HPDE6-E6E7 (cell line): Measurements from ENCODE around the gene LENEP.
A peak's percentile ranks its signal among the peaks of the same experiment; 100 is the strongest.
"Not testable (repeated sequence)": the region's sequence is repeated elsewhere in the genome, so short reads cannot be mapped to it uniquely, and the experiment has no call there.

Experiments used
- DNase-seq: peaks from one replicate; pipeline ENCODE4 v3.0.0; 2011; ENCODE audit warnings: missing footprints; ENCODE audit errors: extremely low spot score

LENEP gene

DNA sequence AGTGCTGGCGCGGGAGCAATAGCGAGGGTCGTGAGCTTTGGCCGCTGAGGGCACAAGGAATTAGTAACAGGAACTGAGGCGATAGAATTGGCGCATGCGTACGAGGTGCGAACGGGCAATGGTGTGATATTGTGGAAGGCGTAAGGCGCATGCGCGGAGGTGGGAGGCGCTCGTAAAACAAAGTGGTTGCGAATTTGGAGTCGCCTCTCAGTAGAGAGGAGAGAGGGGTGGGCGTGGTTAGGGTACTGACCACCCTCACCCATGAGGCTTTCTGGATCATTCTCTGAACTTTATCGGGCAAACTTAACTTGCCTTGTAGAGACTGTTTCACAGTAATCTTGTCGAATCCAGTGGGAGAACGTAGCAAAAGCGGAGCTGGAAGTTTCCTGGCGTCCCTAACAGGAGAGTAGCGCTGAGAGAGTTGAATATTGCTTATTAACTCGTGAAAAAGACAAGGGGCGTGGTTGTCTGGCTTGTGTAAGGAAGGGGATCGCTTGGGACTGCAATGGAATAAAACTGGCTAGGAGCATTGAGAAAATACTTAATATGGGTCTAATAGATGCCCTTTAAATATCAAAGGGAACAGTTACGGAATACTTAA lies 18.5 kb upstream of the LENEP start:
- peak; percentile 82 for DNase-seq

GRCh38 chr1:154975409-154976059 lies 17.9 kb upstream of the LENEP start:
- no peak for DNase-seq

DNA sequence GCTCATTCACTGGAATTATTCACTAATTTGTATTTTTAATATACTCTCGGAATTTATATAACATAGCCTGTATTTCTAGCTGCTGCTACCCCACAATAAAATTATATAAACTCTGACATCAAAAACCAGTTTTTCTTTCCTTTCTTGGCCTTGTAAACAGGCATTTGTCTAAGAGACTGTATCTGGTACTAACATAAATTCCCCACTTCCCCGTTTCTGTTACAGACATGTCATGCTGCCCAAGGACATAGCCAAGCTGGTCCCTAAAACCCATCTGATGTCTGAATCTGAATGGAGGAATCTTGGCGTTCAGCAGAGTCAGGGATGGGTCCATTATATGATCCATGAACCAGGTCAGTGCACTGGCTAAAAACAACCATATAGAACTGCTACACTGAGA lies 15.6 kb upstream of the LENEP start:
- not testable (repeated sequence) for DNase-seq

- DNase-seq: no peak
Observed at GRCh38 chr1:154978360-154978759, 15.0 kb upstream of the LENEP start.

- DNase-seq: no peak
Observed at GRCh38 chr1:154982341-154982740, 11.0 kb upstream of the LENEP start.

GRCh38 chr1:154982897-154983648 lies 10.3 kb upstream of the LENEP start, which contains the start of gene FLAD1:
TSS of gene FLAD1 (plus strand) at chr1:154983344. CDS start at chr1:154983695, 351 bp downstream.
- peak; percentile 100 for DNase-seq

DNA sequence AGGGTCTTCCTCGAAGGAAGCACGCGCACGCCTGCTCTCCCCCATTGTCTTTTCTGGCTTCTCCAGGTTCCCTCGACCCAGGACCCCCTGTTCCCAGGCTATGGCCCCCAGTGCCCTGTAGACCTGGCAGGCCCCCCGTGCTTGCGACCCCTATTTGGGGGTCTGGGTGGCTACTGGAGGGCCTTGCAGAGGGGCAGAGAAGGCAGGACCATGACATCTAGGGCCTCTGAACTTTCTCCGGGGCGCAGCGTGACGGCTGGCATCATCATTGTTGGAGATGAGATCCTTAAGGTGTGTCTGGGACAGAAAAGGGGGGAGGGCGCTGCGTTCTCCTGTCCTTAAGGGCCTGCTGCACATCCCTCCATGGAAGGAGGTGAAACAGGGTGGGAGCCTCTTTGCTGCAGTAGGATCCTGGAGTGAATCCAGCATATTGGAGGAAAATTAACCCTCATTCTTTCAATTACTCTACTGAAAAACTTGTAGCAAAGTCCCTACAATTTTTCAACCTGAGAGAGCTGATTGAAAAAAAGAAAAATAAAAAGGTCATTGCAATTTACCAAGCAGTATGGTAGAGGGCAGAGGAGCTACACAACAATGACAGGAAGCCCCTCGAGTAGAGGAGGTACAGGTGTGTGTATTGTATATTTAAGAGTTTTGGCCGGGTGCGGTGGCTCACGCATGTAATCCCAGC lies 9.5 kb upstream of the LENEP start:
- no peak for DNase-seq

- not testable (repeated sequence) for DNase-seq
Observed at GRCh38 chr1:154986736-154987135, 6.7 kb upstream of the LENEP start.

GRCh38 chr1:154987326-154987725 lies 6.1 kb upstream of the LENEP start:
- DNase-seq: no peak

- DNase-seq: no peak
Observed at GRCh38 chr1:154988058-154988954, 5.1 kb upstream of the LENEP start.

DNA sequence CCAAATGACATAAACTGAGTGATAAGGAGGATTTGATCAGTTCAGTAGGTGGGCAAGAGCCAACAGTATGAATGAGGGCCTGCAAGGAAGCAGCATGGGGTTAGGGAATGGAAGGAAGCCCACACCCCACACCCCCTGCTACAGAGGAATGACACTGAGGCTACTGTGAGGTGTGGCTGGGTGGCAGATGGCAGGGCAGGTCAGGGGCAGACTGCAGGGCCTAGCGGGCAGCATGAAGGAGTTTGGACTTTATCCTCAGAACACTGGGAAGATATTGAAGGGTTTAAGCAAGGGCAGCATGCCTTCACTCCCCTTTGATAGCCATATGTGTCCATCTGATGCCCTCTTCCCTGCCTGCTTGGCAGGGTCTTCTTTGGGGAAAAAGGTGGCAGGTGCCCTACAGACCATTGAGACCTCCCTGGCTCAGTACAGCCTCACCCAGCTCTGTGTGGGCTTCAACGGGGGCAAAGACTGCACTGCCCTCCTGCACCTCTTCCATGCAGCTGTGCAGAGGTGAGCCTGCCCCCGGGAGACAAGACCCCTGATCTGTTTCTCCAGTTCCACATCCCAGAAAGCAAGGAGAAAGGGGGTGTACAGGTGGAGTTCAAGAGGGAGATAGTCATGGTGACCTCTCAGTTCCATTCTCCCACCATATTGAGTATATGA lies 4.1 kb upstream of the LENEP start:
- DNase-seq: no peak

- DNase-seq: no peak
Observed at GRCh38 chr1:154990276-154990675, 3.1 kb upstream of the LENEP start.

DNA sequence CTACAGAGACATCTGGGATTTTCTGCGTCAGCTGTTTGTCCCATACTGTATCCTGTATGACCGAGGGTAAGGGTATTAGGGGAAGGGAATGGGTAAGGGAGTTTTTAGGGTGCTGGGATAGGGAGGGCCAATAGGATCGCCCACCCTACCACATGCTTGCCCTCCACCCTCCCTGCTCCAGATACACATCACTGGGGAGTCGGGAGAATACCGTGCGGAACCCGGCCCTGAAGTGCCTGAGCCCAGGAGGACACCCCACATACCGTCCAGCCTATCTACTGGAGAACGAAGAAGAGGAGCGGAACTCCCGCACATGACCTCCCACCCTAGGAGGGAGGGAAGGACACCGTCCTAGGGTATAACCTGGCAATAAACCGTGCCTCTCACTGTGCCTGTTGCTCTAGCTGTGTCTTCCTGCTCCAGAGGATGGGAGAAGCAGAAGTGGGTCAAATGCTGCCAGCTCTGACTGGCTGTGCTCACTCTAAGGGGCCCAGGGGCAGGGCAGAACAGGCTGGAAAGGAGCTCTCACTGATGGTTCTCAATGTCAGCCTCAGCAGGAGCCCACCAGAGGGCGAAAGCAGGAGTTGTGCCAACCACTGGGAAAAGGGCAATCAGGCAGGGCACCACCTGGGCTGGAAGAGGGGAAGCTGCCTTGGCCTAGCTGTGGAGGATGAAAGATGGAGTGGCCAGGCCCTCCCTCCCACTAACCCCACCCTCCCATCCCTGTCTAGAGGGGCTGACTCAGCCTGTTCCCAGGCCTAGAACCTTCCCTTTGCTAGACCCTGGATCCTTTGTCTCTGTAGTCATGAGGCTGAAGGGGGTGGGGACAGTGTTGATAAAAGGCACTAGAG lies 440 bp upstream of the LENEP start:
- no peak for DNase-seq

DNA sequence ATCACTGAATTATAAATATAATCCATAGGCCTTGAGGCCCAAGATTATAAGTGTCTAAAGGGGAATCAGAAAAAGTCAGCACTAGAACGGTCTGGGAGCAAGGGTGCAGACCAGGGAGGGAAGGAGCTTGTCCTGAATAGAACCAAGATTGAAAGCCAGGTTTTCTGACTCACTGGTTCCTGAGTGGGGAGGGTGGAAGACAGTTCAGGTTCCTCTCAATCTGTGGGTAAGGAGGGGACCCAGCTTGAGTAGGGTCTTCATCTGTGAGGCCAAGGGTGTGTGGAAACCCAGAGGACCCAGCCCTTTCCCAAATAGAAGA lies 842 bp downstream of the LENEP start:
- DNase-seq: no peak

GRCh38 chr1:154994591-154994990 lies 1.2 kb downstream of the LENEP start:
- no peak for DNase-seq

- DNase-seq: not testable (repeated sequence)
Observed at GRCh38 chr1:154995301-154995983, 2.1 kb downstream of the LENEP start.

DNA sequence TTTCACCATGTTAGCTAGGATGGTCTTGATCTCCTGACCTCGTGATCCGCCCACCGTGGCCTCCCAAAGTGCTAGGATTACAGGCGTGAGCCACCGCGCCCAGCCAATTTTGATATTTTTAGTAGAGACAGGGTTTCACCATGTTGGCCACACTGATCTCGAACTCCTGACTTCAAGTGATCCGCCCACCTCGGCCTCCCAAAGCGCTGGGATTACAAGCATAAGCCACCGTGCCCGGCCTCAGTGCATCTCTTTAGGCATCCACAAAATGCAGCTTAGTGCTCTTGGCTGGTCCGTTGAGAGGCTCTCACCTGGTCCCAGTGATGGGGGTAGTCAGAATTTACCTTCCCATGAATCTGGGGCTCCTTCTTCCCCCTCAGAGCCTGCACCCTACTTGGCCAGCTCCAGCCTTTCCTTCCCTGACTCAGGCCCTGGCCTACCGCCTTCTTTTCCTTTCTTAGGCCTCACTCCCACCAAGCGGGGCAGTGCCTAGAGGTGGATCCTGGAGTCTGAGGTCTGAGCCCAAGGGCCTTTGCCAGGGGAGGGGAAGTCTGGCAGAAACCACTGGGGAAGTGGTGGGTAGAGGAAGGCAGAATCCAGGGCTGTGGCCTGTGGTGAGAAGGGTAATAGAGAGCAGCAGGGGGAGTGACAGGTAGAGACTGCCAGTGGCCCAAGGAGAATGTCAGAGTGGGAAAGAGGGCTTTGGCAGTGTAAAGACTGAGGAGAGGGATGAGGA lies 3.7 kb downstream of the LENEP start:
- no peak for DNase-seq

GRCh38 chr1:154998201-154998780 lies 4.9 kb downstream of the LENEP start:
- DNase-seq: no peak
